NCI-H1092 treated with DMSO at 0.1 percent for 48 hours (cell line): ENCODE data around the gene CDC14C.
"Not testable (repeated sequence)": the region's sequence is repeated elsewhere in the genome, so short reads cannot be mapped to it uniquely, and the experiment has no call there.

Experiments used
- DNase-seq: peaks from one replicate; lab custom pipeline; 2025; lab: John Stamatoyannopoulos, UW

Gene CDC14C

GRCh38 chr7:48924433-48924832, at the start of gene CDC14C:
CDC14C (plus strand) TSS chr7:48924547; CDS start chr7:48924673, 126 bp downstream.
- no peak for DNase-seq

GRCh38 chr7:48875045-48875916, 49.1 kb upstream of the CDC14C start:
- DNase-seq: peak; percentile 91

- DNase-seq: no peak
Observed at GRCh38 chr7:48876087-48876486, 48.3 kb upstream of the CDC14C start.

GRCh38 chr7:48880851-48881250, 43.5 kb upstream of the CDC14C start:
- no peak for DNase-seq

- no peak for DNase-seq
Observed at GRCh38 chr7:48887500-48887899, 36.8 kb upstream of the CDC14C start.

DNA sequence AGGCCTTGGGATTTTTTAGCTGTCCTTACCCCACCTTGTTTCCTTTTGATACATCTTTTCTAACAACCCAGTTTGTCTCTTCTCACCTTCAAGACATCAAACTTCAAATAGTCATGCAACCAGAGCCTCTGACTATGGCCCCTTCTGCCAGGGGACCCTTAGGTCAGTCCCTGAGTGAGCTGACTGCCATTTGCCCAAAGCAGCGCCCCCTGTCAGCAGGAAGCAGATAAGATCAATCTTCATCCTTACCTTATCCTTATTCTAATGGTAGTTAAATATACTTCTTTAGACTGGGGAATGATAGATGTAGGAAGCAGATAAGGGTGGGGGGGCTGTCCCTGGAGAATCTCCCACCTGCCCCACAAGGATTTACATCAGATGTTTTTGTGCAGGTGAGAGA, 29.8 kb upstream of the CDC14C start:
- DNase-seq: no peak

- DNase-seq: no peak
Observed at GRCh38 chr7:48899932-48900331, 24.4 kb upstream of the CDC14C start.

DNA sequence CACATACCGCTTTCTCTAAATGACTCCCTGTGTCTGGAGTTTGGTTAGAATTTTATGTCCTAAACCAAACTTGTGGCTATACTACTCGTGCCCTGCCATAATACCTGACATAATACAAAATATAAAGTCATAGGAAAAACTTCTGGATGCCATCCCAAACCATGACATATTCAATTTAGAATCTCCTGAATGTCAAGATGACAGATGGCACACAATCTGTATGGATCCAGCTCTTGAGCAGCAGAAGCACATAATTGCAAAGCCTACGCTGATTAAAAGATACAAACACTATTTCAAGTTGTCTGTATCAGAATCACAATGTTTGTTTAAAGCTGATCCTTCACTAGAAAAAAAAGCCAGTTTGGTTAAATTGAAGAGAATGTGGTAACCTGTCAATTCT, 22.4 kb upstream of the CDC14C start:
- DNase-seq: no peak

- DNase-seq: no peak
Observed at GRCh38 chr7:48904975-48905374, 19.4 kb upstream of the CDC14C start.

GRCh38 chr7:48905686-48906085, 18.7 kb upstream of the CDC14C start:
- DNase-seq: not testable (repeated sequence)

- DNase-seq: not testable (repeated sequence)
Observed at GRCh38 chr7:48909887-48910286, 14.5 kb upstream of the CDC14C start.

DNA sequence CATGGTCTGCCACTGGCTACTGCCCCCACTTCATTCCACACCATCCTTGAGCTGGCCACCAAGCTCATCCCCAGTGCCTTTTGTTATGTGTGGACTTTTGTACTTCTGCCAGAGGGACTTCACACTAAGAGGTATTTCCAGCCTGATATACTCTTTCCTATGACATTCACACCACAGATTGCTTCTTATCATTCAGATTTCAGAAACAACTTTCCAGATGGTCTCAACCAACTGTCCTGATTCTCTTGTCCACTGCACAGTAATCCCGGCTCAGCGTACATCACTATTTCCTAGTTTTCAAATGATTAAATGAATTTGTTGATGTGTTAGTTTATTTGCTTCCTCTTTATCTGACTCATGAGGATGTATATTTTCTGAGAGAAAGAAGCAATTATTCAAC, 7.1 kb downstream of the CDC14C start:
- DNase-seq: no peak

DNA sequence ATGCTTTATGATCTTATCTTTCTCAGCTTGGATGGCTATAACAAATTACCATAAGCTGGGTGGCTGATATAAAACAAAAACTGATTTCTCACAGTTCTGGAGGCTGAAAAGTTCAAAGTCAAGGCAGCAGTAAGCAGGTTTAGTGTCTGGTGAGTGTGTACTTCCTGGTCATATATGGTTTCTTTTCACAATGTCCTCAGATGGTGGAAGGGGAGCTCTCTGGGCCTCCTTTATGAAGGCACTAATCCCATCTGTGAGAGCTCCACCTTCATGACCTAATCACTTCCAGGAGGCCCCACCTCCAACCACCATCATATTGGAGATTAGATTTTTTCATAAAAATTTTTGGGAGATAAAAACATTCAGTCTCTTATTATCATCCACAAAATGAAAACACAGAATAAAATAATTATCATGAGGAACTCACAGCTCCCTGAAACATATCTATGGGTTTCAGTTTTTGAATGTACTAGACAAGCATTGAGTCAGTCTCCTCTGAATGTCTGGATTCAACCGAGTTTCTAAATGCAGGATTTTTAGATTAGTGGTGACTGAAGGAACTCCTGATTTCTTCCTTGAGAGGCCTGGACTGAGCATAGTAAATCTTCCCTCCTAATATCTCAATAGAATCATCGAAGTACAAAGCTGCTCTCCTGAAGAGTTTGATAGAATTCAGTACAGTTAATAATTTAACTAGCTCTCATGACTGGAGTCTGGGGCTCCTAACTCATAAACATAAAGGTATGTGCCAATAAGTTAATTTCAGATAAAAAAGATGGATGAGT, 8.0 kb downstream of the CDC14C start:
- no peak for DNase-seq

DNA sequence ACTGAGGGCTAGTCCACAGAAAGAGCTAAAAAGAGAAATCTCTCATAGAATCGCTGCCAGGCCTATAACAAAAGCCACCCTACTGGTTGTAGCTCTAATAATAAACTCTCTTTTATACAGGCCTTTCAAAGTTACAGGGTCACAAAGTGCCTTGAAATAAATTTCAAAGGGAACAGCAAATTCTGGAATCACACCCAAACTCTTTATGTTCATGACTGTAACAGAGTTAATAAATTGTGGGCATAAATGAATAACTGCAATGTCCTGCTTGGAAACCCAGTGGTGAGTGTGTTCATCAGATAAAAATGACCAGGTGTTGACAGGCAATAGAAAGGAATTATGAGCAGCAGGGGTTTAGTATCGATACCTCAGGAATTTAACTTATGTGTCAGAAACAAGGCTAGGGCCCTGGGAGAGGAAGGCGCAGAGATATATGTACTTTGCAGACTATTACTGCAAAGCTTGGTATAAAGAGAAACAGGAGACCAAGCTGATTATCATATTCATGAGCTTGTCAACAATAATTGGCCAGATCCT, 9.3 kb downstream of the CDC14C start:
- DNase-seq: no peak

- no peak for DNase-seq
Observed at GRCh38 chr7:48938539-48939295, 14.4 kb downstream of the CDC14C start.

- no peak for DNase-seq
Observed at GRCh38 chr7:48943279-48943990, 19.1 kb downstream of the CDC14C start.

GRCh38 chr7:48955916-48956315, 31.6 kb downstream of the CDC14C start:
- DNase-seq: no peak

DNA sequence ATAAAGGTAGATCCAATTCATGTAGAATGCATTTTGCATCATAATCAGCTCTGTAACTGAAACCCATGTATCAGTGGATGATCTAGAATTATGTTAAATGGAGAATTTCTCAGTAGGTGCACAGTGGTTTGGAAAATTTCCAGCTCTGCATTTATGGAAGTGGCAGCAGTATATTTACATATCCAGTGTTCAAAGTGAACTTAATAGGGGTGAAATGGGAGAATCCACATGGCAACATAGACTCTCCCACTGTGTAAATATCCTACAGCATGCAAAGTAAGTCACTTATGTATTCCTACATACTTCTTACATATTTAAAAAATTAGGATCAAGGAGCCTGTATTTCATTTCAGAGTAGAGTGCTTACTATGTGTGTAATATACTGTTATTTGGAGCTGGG, 35.3 kb downstream of the CDC14C start:
- peak; percentile 49 for DNase-seq

DNA sequence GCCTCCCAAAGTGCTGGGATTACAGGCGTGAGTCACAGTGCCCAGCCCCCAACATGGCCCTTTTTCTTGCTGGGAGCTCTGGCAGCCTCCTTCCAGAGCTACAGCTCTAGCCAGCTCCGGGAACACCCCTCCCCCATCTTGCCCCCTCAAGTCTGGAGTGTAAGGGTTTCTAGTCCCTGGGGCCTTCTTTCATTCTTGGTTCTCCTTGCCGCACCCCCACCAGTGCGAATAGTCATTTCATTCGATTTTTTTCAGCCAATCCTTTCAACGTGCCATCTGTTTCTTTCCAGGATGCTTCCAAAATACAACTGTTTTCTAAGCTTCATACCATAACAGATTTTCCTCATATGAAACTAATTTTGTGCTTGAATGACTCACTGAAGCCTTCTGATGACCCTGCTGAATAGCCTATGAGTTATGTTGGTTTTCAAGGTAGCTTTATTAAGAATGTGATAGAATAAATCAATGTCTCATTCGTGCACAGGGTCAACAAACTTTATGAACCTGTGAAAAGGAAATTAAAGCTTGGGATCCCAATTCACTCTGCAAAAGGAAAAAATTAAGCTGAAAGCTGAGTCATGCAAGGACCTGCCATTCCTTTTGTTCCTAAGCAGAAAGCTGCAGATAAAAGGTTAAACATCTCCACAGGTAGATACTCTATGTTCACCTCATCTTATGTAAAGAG, 38.6 kb downstream of the CDC14C start:
- DNase-seq: no peak

GRCh38 chr7:48964074-48964473, 39.7 kb downstream of the CDC14C start:
- DNase-seq: no peak

DNA sequence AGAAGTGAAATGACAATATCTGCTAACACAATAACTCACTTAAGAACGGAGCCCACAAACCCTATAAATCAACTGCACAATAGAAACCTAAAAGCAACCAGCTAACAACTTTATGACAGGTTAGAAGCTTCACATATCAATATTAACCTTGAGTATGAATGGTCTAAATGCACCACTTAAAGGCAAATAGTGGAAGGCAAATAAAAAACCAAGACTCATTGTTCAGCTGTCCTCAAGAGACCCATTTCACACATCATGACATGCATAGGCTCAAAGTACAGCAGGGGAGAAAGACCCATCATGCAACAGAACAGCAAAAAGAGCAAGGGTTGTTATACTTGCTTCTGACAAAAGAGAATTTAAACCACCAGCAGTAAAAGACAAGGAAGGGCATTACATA, 46.8 kb downstream of the CDC14C start:
- peak; percentile 5 for DNase-seq
